OCI-M1 (cell line): ENCODE results near the gene DDX51.
"Not testable (repeated sequence)": the region's sequence is repeated elsewhere in the genome, so short reads cannot be mapped to it uniquely, and the experiment has no call there.

Source experiments
- DNase-seq: peaks from one replicate; lab custom pipeline; 2025; lab: John Stamatoyannopoulos, UW

Gene DDX51

GRCh38 chr12:132115500-132115899 is 28.6 kb downstream of the DDX51 start:
- DNase-seq: no peak

DNA sequence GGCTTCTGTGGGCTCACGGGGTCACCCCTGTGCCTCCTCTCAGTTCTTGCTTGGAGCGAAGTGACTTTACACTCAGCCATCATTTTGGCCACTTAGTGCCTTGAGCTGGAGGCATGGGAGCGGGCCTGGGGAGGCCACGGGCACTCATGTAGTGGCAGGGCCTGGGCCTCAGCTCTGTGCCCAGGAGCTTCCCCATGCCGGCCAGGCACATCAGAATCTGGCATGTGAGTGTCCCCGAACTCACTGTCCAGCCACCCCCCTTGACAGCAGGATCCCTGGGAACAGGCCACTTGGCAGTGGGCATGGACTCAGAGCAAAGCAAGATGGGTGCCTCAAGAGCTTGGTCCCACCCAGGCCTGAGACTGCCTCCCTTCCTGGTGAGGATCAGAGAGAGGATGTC is 29.5 kb downstream of the DDX51 start:
- DNase-seq: no peak

GRCh38 chr12:132111654-132112304 is 32.3 kb downstream of the DDX51 start:
- no peak for DNase-seq

- no peak for DNase-seq
Measured at GRCh38 chr12:132110677-132111076, 33.4 kb downstream of the DDX51 start.

- DNase-seq: no peak
Measured at GRCh38 chr12:132109741-132110140, 34.4 kb downstream of the DDX51 start.

- no peak for DNase-seq
Measured at GRCh38 chr12:132108211-132108832, 35.8 kb downstream of the DDX51 start.

DNA sequence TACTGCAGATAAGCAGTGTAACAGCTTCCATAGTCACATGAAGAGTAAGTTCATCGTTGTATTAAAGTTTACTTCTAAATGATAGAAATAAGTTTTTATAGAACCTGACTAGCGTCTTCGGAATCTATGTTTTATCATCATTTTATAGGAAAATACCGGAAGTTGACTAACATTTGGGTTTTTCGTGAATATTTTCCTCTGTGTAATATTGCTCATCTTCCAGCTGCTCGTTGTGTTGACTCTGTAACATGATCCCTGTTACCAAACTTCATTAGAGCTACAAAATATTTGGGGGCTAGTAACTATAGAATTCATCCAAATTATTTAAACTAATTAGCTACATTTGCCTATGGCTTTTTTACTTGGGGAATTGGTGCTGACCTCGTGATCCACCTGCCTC is 37.2 kb downstream of the DDX51 start:
- no peak for DNase-seq

DNA sequence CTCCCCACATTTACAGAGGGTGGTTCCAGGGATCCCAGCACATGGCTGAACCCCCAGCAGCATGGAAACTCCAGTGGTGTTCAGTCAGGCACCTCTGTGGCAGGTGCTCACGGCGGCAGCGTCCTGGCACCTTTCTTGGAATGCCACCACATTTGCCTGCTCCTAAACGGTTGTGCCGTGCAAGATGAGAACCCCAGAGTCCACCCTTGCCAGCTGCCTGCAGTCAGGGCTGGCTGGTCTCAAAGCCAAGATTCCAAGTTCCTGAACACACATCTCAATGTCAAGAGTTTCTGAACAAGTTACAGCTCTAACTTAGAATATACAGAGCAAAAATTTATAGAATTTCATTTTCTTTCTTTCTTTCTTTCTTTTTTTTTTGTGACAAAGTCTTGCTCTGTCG is 38.7 kb downstream of the DDX51 start:
- no peak for DNase-seq

- no peak for DNase-seq
Measured at GRCh38 chr12:132103542-132104308, 40.4 kb downstream of the DDX51 start.

DNA sequence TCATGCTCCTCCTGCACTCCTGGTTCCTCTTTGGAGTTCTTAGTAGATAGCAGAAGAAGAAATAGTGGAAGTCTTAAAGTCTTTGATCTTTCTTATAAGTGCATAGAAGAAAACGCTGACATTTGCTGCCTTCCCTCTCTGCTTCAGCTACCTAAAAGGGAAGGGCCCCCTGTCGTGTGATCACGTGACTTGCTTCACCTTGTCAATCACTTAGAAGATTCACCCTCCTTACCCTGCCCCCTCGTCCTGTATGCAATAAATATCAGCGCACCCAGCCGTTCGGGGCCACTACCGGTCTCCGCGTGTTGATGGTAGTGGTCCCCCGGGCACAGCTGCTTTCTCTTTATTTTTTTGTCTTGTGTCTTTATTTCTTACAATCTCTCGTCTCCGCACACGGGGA is 41.0 kb downstream of the DDX51 start:
- not testable (repeated sequence) for DNase-seq

DNA sequence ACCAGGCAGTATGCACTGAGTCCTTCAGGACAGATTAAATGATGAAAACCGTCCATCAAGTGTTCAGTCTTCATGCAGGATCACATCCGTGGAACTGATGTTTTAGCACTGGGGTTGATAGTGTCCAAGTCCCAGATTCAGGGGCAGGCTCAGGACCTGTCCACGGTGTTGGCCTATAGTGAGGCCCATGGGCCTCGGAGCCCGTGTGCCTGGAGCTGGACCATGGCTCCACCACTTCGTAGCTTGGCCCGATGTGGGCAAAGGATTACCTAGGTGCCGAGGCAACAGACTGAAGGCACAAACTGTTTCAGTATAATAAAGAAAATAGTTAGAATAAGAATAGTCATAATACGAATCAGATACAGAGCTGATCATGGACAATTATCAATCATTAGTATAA is 41.8 kb downstream of the DDX51 start:
- DNase-seq: no peak

GRCh38 chr12:132100306-132101065 is 43.6 kb downstream of the DDX51 start:
- DNase-seq: no peak

GRCh38 chr12:132099739-132100138 is 44.4 kb downstream of the DDX51 start:
- no peak for DNase-seq

DNA sequence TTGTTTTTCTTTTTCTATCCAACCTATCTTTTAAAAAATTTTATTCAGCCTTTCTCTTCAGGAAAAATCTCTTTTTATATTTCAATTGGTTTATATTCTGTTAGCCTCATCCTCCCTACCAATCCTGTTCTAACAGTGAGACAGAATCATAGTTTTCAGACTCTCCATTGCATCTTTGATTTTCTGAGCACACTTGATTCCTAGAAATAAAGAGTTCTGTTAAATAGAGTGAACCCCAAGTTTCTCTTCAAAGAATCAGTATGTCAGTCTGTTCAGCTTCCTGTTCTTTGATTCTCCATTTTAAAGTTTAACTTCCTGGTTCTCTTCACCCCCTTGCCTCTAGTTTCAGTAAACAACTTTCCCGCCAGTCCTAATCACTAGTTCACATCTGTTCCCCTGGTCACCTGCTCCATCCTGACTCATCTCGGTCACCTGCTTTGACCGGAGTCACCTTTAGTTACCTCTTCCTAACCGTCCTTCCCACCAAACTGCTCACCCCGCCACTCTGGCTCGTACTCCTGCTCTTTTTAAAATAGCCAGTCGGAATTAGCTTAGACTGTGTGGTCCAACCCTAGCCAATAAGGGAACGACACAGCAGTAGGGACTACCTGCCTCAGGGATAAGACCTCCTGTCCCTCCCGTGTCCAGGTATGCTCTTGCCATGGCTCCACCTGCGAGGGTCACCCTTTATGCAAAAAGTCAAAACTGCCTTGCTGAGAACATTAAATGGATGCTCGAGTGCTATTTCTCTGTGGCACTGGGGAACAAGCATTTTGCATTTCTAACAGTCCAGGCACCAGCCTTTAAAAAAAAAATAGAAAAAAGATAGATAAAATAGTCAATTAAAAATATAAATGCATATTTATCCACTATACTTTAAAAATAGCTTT is 48.4 kb downstream of the DDX51 start:
- no peak for DNase-seq

- DNase-seq: no peak
Measured at GRCh38 chr12:132094269-132094891, 49.7 kb downstream of the DDX51 start.

- DNase-seq: peak; percentile 35
Measured at GRCh38 chr12:132089407-132089910, 54.7 kb downstream of the DDX51 start.
